ENCODE measurements around the gene PWWP2B.

The PWWP2B gene

GRCh38 chr10:132442636-132443035 is 45.6 kb downstream of the PWWP2B start:
- DNase-seq (ENCODE audit: low read depth) = no peak
- no peak for TF ChIP-seq CTCF (IDR thresholded peaks at IDR 0.05; ENCODE audit: control insufficient read depth, insufficient read depth, low read depth, low read length, missing control alignments)
- H3K4me3 ChIP-seq (ENCODE audit: control insufficient read depth, low read depth, low read length) = no peak overlapping the region

- TF ChIP-seq CTCF (IDR thresholded peaks at IDR 0.05; ENCODE audit: control insufficient read depth, insufficient read depth, low read depth, low read length, missing control alignments) = peak; percentile 82
- no peak overlapping the region for H3K4me3 ChIP-seq (ENCODE audit: control insufficient read depth, low read depth, low read length)
- DNase-seq (ENCODE audit: low read depth) = no peak
These were observed 46.6 kb downstream of the PWWP2B start for GRCh38 chr10:132443605-132443982.

- no peak for TF ChIP-seq CTCF (IDR thresholded peaks at IDR 0.05; ENCODE audit: control insufficient read depth, insufficient read depth, low read depth, low read length, missing control alignments)
- DNase-seq (ENCODE audit: low read depth) = no peak
- no peak overlapping the region for H3K4me3 ChIP-seq (ENCODE audit: control insufficient read depth, low read depth, low read length)
These were observed 47.2 kb downstream of the PWWP2B start for GRCh38 chr10:132443983-132444876.

DNA sequence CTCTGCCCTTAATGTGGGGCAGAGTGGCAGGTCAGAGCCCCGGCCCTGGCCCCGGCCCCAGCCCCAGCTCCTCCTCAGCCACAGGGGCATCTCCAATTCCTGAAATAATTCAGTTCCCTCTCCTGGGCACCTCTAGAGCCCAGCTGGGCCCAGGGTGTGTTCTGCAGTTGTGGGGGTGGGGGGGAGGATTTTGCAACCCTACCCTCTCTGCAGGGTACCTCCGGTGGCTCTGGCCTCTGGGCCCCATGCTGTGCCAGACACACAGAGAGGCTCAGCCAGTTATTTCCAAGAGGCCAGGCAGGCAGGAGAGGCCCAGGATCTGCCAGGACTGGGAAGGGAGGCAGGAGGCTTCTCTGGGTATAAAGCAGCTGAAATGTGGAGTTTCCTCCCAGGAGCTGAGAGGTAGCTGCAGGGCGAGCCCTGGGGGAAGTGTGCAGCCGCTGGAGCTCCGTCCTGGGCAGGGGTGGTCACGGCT is 47.9 kb downstream of the PWWP2B start:
- no peak overlapping the region for H3K4me3 ChIP-seq (ENCODE audit: control insufficient read depth, low read depth, low read length)
- no peak for TF ChIP-seq CTCF (IDR thresholded peaks at IDR 0.05; ENCODE audit: control insufficient read depth, insufficient read depth, low read depth, low read length, missing control alignments)
- no peak for DNase-seq (ENCODE audit: low read depth)

GRCh38 chr10:132445516-132446194 is 48.7 kb downstream of the PWWP2B start:
- DNase-seq (ENCODE audit: low read depth) = no peak
- no peak overlapping the region for H3K4me3 ChIP-seq (ENCODE audit: control insufficient read depth, low read depth, low read length)
- TF ChIP-seq CTCF (IDR thresholded peaks at IDR 0.05; ENCODE audit: control insufficient read depth, insufficient read depth, low read depth, low read length, missing control alignments) = no peak

DNA sequence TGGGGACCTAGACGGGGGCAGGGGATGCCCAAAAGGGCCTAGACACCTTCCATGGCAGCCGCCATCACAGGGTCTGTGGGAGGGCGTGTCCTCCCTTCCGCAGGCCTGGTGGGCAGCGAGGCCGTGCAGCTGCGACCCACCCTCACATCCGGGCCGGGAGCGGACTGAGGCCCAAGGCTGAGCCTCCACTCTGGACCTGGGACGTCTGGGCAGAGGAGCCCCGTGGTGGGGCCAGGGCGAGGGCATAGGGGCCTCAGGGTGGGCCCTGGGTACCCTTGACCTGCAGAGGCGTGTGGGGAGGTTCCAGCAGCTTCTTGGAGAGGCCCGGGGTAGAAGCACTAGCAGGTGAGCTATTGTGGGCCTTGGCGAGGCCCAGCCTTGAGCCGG is 49.2 kb downstream of the PWWP2B start:
- no peak for DNase-seq (ENCODE audit: low read depth)
- TF ChIP-seq CTCF (IDR thresholded peaks at IDR 0.05; ENCODE audit: control insufficient read depth, insufficient read depth, low read depth, low read length, missing control alignments) = no peak
- H3K4me3 ChIP-seq (ENCODE audit: control insufficient read depth, low read depth, low read length) = no peak overlapping the region
